ENCODE results near the gene FGD4.

DNA sequence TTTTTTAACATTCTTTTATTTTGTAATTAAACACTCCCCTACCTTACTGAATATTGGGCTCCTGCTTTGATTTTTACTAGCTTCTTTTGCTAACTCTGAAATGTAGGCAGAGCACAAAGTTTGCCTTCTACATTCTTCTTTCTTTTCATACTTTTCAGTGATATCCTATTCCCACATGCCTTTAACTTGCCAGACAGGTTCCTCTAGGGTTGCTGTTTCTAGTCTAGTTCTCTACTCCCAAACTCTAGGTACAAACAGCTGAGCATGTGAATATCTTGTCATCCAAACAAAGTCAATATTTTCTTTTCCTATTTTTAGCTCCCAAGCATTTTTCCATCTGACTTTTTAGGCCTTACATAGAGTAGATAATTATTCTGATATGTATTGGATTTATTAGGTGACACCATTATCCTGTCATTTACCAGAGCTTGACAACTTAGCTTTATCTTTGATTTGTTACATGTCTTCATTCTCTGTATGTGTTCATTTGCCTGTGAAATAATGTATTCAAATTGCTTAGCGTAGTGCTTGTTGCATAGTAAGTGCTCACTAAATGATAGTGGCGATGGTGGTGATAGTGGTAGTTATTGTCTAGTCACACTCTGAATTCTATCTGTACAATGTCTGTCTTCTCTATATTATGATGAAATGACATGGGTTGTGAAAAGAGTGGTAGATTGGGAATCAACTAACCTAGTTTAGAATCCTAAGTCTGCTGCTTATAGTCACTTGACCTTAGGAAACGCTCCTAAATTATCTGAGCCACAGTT is 206.2 kb downstream of the FGD4 start:
- TF ChIP-seq, protein P1, sequence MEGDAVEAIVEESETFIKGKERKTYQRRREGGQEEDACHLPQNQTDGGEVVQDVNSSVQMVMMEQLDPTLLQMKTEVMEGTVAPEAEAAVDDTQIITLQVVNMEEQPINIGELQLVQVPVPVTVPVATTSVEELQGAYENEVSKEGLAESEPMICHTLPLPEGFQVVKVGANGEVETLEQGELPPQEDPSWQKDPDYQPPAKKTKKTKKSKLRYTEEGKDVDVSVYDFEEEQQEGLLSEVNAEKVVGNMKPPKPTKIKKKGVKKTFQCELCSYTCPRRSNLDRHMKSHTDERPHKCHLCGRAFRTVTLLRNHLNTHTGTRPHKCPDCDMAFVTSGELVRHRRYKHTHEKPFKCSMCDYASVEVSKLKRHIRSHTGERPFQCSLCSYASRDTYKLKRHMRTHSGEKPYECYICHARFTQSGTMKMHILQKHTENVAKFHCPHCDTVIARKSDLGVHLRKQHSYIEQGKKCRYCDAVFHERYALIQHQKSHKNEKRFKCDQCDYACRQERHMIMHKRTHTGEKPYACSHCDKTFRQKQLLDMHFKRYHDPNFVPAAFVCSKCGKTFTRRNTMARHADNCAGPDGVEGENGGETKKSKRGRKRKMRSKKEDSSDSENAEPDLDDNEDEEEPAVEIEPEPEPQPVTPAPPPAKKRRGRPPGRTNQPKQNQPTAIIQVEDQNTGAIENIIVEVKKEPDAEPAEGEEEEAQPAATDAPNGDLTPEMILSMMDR (IDR thresholded peaks at IDR 0.05) = no peak
- TF ChIP-seq POLR2A (IDR thresholded peaks at IDR 0.05) = no peak
